GM19240 (cell line): ENCODE results near the gene SENP1.

Experiments
- DNase-seq: peaks from one replicate; pipeline ENCODE4 v3.0.0; 2011; ENCODE audit warnings: low spot score; ENCODE audit not compliant: insufficient read length

The SENP1 gene

GRCh38 chr12:48001505-48002413 lies 104.1 kb downstream of the SENP1 start:
- no peak for DNase-seq

DNA sequence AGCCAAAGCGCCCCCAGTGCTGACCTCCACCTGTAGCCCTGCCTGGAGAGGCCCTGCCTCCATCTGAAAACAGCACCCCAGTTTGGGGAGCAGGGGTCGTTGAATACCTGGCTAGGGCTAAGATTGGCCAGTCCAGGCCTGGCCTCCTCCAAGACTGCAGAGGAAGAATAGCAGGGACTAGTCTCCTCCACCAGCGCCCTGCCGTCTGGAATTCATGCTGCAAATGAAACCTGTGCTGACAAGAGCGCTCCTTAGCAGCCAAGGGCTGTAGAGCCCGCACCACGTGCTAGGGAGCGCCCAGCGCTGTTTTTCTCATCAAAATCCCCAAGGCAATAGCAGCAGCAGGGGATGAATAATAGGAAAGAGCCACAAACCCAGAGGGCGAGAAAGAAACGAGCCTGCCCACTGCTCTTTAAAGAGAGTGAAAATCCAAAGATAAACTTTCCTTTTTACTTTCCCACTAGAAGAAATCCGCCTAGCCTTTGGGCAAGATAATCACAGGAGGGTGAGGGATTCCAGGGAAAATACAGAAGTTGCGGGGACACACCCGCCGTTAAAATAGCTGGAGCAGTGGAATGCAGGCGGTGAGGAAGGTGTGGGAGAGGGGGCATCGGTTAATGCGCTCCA lies 104.9 kb downstream of the SENP1 start:
- no peak for DNase-seq

GRCh38 chr12:47999816-48000215 lies 106.1 kb downstream of the SENP1 start:
- DNase-seq: no peak

- no peak for DNase-seq
Measured at GRCh38 chr12:47997321-47997720, 108.6 kb downstream of the SENP1 start.

GRCh38 chr12:47995981-47996401 lies 109.9 kb downstream of the SENP1 start:
- no peak for DNase-seq

DNA sequence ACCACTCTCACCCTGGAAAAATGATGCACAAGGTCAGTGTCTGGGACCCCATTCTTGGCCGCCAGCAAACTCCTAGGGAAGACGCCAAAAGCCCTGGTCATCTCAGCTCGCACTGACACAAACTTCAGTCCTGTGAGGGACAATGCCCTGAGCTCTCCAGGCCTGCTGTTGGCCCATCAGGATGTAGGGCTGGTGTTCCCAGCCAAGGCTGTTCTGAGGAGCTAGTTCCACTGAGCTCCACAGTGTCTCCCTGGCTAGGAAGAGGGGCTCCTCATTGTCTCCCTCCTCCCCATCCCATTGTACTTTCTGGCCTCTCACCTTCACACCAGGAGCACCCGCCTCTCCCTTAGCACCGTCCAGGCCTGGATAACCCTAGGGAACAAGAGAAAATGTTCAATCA lies 112.4 kb downstream of the SENP1 start:
- no peak for DNase-seq
